Retina (tissue), 1 donor: ENCODE results near the gene STARD9.

Experiments used
- DNase-seq: peaks from one replicate; pipeline ENCODE4 v3.0.0-alpha.2; 2016

Gene STARD9

GRCh38 chr15:42704492-42704926, 129.1 kb downstream of the STARD9 start:
- peak; percentile 70 for DNase-seq

DNA sequence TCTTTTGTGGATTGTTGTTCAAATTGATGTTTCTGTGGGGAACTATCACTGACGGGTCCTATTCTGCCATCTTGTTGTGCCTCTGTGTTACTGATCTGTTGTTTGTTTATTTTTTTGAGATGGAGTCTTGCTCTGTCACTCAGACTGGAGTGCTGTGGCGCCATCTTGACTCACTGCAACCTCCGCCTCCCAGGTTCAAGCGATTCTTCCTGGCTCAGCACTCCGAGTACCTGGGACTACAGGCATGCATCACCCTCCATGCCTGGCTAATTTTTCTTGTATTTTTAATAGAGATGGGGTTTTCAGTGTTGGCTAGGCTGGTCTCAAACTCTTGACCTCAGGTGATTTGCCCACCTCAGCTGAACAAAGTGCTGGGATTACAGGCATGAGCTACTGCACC, 129.9 kb downstream of the STARD9 start:
- DNase-seq: no peak

- no peak for DNase-seq
Measured at GRCh38 chr15:42707068-42707467, 131.7 kb downstream of the STARD9 start.

DNA sequence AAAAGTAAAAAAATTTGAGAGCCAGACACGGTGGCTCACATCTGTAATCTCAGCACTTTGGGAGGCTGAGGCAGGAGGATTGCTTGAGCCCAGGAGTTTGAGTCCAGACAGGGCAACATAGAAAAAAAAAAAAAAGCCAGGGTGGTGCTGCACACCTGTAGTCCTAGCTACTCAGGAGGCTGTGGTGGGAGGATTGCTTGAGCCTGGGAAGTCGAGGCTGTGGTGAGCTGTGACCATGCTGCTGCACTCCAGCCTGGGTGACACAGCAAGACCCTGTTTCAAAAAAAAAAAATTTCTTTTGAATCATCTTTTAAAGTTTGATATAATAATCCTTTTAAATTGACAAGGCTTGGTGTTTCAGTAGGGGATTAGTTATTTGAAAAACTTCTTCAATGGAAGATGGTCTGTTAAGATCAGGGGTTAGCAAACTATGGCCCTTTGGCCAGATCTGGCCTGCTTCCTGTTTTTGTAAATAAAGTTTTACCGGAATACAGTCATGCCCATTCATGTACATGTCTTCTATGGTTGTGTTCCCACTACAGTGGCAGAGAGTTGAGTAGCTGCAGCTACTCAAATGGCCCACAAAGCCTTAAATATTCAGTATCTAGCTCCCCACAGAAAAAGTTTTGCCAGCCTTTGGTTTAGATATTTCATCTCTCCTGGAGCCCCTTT, 132.6 kb downstream of the STARD9 start:
- no peak for DNase-seq

GRCh38 chr15:42710662-42711061, 135.3 kb downstream of the STARD9 start:
- DNase-seq: no peak

- DNase-seq: no peak
Measured at GRCh38 chr15:42711746-42712145, 136.3 kb downstream of the STARD9 start.

- no peak for DNase-seq
Measured at GRCh38 chr15:42712584-42712983, 137.2 kb downstream of the STARD9 start.

DNA sequence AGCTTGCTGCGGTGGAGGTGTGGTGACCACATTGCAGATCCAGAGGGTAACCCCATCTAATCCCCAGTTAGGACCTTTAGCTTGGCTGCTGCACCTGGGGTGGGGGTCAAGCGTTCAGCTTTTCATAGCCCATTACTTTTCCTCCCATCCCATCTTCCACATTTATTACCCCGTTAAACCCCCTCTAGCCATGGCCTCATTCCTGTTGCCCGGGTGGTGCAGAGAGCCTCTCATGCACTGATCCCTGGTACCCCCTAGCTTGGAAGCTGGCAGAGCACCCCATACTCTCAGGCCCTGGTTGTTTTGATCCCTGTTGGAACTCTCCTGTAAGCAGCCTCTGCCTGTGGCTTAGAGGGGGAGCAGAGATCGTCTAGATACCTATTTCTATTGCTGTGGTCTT, 140.7 kb downstream of the STARD9 start:
- DNase-seq: no peak

DNA sequence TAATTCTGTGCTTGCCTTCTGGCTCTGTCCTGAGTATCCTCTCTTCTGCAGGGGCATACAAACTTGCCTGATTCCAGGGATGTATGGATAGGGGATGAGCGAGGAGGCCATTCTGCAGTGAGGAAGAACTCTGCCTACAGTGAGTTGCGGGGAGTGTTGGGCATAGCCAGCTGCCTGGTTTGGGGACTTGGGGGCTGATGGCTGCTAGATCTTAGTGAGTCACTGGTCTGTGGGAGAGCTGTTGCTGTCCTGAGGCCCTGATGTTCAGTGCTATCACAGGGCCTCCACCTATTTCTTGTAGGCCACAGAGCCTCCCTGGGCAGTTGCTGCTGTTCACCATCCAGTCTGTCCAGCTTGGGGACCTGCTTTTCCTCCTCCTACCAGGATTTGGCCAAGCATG, 141.2 kb downstream of the STARD9 start:
- DNase-seq: no peak

- no peak for DNase-seq
Measured at GRCh38 chr15:42719043-42719442, 143.6 kb downstream of the STARD9 start.

DNA sequence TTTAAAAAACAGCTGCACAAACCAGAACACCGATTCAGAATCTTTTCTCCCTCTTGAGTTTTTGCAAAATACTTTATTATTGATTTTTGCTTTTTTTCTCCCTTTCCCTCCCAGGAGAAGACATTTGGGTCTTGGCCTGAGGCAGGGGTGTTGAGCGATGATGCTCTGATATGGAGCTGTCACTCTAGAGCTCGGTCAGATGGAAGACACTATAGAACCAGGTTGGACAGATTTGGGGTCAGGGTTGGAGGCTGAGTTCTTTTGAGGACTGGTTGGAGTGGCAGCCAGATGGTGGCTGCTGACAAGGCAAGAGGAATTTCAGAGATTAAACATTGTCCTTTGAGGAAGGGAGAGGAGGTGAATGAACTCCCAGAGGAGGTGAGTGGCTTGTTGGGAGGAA, 144.7 kb downstream of the STARD9 start:
- no peak for DNase-seq

GRCh38 chr15:42721016-42721415, 145.6 kb downstream of the STARD9 start:
- no peak for DNase-seq

- DNase-seq: no peak
Measured at GRCh38 chr15:42721916-42722315, 146.5 kb downstream of the STARD9 start.

- DNase-seq: no peak
Measured at GRCh38 chr15:42723068-42723467, 147.7 kb downstream of the STARD9 start.

DNA sequence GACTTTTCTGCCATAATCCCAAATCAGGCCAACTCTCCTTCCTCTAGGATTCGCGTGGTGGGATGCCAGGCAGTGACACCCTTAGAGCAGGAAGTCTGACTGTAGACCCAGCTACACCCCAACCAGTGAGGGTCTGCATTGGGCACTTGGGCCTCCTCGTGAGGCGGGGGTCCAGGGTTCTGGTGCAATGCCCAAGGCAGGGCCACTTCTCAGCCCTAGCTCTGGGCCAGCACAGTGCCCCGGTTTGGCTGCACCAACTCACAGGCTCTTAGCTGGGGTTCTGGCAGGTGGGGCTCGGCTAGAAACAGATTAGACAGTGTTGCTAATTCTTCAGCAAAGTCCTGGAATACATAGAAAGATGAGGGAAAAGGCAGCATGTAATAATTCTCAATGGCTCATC, 148.9 kb downstream of the STARD9 start:
- no peak for DNase-seq

- DNase-seq: no peak
Measured at GRCh38 chr15:42725331-42725903, 150.0 kb downstream of the STARD9 start.

DNA sequence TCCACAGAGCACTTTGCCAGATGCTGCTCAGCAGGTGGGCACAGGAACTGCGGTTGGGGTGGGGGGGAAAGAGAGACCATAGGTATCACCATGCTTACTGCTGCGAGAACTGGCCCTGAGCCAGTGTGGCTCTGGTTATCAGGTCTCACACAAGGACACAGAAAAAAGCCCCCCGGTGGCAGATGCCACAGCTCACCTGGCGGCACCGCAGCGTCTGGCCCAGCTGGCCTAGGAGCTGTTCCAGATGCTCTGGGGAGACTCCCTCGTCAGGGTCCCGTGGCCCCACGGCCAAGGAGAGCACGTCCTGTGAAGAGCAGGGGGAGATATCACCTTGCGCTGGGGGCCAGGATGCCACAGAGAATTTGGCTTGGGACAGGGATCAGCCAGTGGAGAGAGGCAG, 150.7 kb downstream of the STARD9 start:
- DNase-seq: no peak

- DNase-seq: no peak
Measured at GRCh38 chr15:42727750-42728381, 152.5 kb downstream of the STARD9 start.

DNA sequence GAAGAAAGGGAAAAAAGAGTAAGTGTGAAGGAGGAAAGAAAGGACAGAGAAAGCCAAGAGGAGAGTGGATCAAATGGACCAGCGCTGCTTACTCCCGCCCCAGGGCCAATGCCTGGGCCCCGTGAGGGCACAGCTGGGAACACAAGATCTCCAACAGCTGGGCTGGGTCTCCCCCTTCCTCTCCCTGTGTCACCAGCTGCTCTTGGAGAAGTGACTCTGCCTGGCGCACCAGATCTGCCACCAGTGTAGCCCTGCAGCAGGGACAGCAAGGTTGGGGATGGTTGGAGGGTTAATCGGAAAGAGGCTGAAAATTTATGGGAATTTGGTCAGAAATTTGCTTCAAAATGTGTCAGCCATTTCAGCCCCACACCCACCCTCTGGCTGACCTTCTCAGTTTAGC, 153.2 kb downstream of the STARD9 start:
- no peak for DNase-seq

DNA sequence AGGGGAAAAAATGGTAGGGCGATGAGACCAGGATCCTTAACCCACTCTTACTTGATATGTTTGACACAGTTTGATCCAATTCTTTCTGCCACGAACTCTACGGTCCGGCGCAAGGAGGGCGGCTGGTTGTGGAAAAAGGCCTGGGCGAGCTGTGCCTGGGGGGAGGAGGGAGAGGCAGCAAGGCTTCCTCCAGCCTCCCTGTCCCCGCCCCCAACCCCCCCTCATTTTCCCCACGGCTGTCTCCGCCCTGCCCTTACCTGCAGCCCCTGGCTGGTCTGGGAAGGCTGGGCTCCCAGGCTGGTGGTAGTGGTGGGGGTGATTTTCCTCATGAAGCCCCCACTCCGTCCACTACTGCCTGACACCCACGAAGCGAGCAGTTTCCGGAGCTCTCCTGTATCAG, 153.6 kb downstream of the STARD9 start:
- DNase-seq: no peak

- DNase-seq: no peak
Measured at GRCh38 chr15:42729409-42729808, 154.0 kb downstream of the STARD9 start.

DNA sequence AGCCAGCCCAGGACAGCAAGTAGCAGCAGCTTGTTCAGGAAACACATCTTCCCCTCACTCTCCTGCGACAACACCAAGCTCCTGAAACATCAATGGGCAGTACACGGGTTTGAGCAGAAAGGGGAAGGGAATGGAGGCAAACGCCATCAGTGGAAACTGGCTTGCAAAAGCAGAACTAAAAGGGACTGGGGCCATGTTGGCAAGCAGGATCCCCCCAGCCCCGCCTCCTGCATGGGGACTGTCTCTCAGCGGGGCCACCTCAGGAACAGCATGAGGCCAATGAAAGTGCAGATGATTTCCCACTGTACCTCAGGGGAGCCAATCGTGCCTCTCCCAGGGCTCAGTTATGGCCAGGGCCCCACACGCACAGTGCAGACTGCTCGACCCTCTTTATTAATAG, 154.7 kb downstream of the STARD9 start:
- DNase-seq: no peak

DNA sequence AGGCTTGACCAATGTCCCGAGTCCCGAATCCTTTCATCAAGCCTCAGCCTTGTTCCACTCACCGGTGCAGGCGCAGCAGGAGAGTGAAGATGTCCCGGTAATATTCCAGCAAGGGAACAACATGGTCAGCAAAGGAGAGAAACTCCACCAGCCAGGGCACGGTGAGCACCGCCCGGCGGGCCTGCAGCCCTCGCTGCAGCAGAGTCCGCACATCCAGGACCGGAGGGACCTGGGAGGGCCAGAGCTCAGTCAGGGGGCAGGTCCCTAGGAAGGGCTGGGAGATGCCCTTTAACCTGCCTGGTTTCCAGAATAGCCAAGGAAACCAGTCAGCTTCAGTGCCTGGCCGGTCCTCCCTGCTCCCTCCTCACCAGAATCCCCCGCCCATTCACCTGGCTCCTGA, 155.1 kb downstream of the STARD9 start:
- DNase-seq: no peak

DNA sequence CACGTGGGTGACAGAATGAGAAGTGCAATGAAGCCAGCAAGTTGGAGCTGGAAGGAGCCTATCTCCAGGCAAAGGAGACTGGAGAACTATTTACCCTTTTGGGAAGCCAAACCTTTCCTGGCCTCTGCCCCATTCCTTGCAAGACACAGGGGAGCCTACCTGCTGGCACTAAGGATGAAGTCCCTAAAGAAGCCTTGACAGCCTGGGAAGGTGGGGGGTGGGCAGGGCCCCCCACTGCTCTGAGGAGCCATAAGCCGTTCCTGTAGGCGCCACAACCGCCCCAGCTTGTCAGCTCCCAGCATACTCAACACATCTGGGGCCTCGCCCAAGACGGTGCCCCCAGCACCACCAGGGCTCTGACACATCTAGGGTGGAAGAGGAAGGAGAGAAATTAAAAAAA, 156.1 kb downstream of the STARD9 start:
- DNase-seq: no peak
